Fibroblast of lung (primary cell): ENCODE measurements around the gene VWF. TPM values are rescaled to one million over a fixed set of nuclear protein-coding genes. Genes with fewer than 3 reads are reported as not detected.

Experiments
- DNase-seq, 2 donors: peaks; one replicate each; pipeline versions ENCODE4 v3.0.0 to v3.0.0-alpha.2; 2010; ENCODE audit warnings: low read depth in 2 of 2
- H2AFZ ChIP-seq: 2 replicates; pipeline ENCODE4 v1.5.1; 2012; ENCODE audit warnings: low read length, control low read depth, inconsistent platforms
- H3K27ac ChIP-seq: 2 replicates; pipeline ENCODE4 v1.5.1; 2011; ENCODE audit warnings: low read length, control low read depth; ENCODE audit not compliant: insufficient read depth
- H3K27me3 ChIP-seq: 2 replicates; pipeline ENCODE4 v1.5.1; 2011; ENCODE audit warnings: mild to moderate bottlenecking, low read length; ENCODE audit not compliant: control insufficient read depth, insufficient read depth
- H3K36me3 ChIP-seq: 2 replicates; pipeline ENCODE4 v1.5.1; 2011; ENCODE audit warnings: low read length; ENCODE audit not compliant: control insufficient read depth, insufficient read depth
- H3K4me1 ChIP-seq: 2 replicates; pipeline ENCODE4 v1.5.1; 2011; ENCODE audit warnings: low read length; ENCODE audit not compliant: control insufficient read depth, insufficient read depth; ENCODE audit errors: extremely low read depth
- H3K4me2 ChIP-seq: 2 replicates; pipeline ENCODE4 v1.5.1; 2011; ENCODE audit warnings: low read length, control low read depth; ENCODE audit not compliant: insufficient read depth; ENCODE audit errors: extremely low read depth
- H3K4me3 ChIP-seq, 4 experiments: fragments of 200-600 bp in 1 of 4; sonication (generic) in 1 of 4; replicated peaks in 1 of 4; 2 replicates each; pipeline ENCODE4 v1.5.1; 2011 to 2016; ENCODE audit warnings: low read length in 4 of 4, low read depth in 3 of 4, mild to moderate bottlenecking in 3 of 4, control low read depth in 2 of 4, inconsistent platforms in 1 of 4, mixed read lengths in 1 of 4; ENCODE audit not compliant: insufficient read depth in 1 of 4; ENCODE audit errors: control extremely low read depth in 1 of 4
- H3K79me2 ChIP-seq: 2 replicates; pipeline ENCODE4 v1.5.1; 2012; ENCODE audit warnings: mild to moderate bottlenecking, low read length, inconsistent platforms; ENCODE audit not compliant: control insufficient read depth, insufficient read depth
- H3K9ac ChIP-seq: 2 replicates; pipeline ENCODE4 v1.5.1; 2011; ENCODE audit warnings: mild to moderate bottlenecking, low read length, control low read depth; ENCODE audit not compliant: insufficient read depth
- H3K9me3 ChIP-seq: 2 replicates; pipeline ENCODE4 v1.5.1; 2012; ENCODE audit warnings: low read depth, low read length; ENCODE audit not compliant: control insufficient read depth, insufficient read depth
- H4K20me1 ChIP-seq: 2 replicates; pipeline ENCODE4 v1.5.1; 2011; ENCODE audit warnings: low read length; ENCODE audit not compliant: control insufficient read depth, insufficient read depth; ENCODE audit errors: extremely low read depth
- CTCF ChIP-seq, 2 donors: IDR thresholded peaks in 1 of 2; conservative IDR thresholded peaks in 1 of 2; 1 replicate in 1 of 2; 2 replicates in 1 of 2; pipeline ENCODE4 v1.5.1; 2011 to 2012; ENCODE audit warnings: low read length in 2 of 2, control low read depth in 1 of 2, inconsistent platforms in 1 of 2, low read depth in 1 of 2, mild to moderate bottlenecking in 1 of 2
- EZH2 ChIP-seq: IDR thresholded peaks from 2 replicates; pipeline ENCODE4 v1.5.1; 2012; ENCODE audit warnings: low read length, control low read depth, mild to moderate bottlenecking; ENCODE audit errors: missing control alignments
- polyA plus RNA-seq, 2 donors: library from polyadenylated mRNA; depleted of rRNA in 1 of 2; stranded (reverse) in 1 of 2; unstranded in 1 of 2; fragments of >200 nt; gene quantifications; 2 replicates each; pipeline ENCODE4 v1.2.1, GENCODE V29; 2011 to 2012; ENCODE audit warnings: missing spikeins in 1 of 2
- total RNA-seq: library from RNA; depleted of rRNA; stranded (reverse); fragments of >200 nt; gene quantifications from 2 replicates; pipeline ENCODE4 v1.2.1, GENCODE V29; 2014

VWF gene
- total and polyA plus RNA-seq, 2 donors (not counting 1 experiment from before 2014, with no cell fraction given): 0.15 to 1.7 TPM

GRCh38 chr12:6122201-6122600, 2.3 kb downstream of the VWF start:
- no peaks in the 10 kb centered on the region for H3K79me2 ChIP-seq

DNA sequence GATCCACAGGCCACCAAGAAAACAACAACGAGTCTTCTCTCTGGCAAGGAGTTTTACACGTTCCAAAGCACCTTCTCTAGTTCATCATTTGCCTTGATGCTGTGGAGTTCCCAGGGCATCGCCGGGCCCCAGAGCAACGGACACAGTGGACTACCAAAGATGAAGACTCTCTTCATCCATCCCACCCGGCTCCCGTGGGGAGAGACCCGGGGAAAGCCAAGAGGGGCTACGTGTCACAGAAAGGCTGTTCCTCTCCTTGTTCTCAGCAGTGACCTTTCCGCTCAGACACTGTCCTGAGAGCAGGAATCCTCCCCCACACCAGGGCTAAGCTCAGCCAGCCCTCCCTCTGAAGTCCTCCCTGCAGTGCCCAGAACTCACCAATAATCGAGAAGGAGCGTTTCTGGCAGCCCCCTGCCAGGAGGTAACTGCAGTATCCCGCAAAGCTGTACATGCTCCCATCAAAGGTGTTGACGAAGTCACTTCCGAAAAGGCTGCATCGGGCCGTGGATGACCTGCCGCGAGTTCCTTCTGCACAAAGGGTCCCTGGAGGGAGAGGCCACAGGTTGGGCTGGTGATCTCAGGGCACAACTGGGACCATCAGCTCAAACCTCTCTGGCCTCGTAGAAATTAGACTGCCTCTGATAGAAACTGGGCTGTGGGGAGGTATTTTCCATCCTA, 3.5 kb downstream of the VWF start:
- Histone ChIP-seq H3K4me3 (no peak overlapping the region), H3K27ac (no peak overlapping the region), H4K20me1 (no peaks in the 10 kb centered on the region), H3K9ac (no peak overlapping the region), H3K4me2 (no peak overlapping the region), H3K27me3 (peaks cover 10% of the 10 kb centered on the region), H3K36me3 (no peaks in the 10 kb centered on the region), H2AFZ (no peak overlapping the region), H3K79me2 (no peaks in the 10 kb centered on the region), H3K4me1 (no peaks in the 10 kb centered on the region), H3K9me3 (no peaks in the 10 kb centered on the region)
- no peak for TF ChIP-seq EZH2
- TF ChIP-seq CTCF (conservative IDR thresholded peaks at IDR 0.05 in 1 of 2, IDR thresholded peaks at IDR 0.05 in 1 of 2; ENCODE audit: low read depth in 1 of 2, low read length in 2 of 2): no peak
- no peak for DNase-seq

More at GRCh38 chr12:6122201-6122600, 2.3 kb downstream of the VWF start:
- Histone ChIP-seq H3K4me2 (no peak overlapping the region), H3K4me3 (no peak overlapping the region), H3K9ac (no peak overlapping the region), H3K36me3 (no peaks in the 10 kb centered on the region), H3K27ac (no peak overlapping the region), H3K4me1 (no peaks in the 10 kb centered on the region), H3K27me3 (peaks cover 10% of the 10 kb centered on the region), H2AFZ (no peak overlapping the region), H4K20me1 (no peaks in the 10 kb centered on the region), H3K9me3 (no peaks in the 10 kb centered on the region)
- TF ChIP-seq CTCF (conservative IDR thresholded peaks at IDR 0.05 in 1 of 2, IDR thresholded peaks at IDR 0.05 in 1 of 2; ENCODE audit: low read depth in 1 of 2, low read length in 2 of 2) (no peak), EZH2 (no peak)
- no peak for DNase-seq

- no peak overlapping the region for H3K9ac ChIP-seq
- H3K4me2 ChIP-seq: no peak overlapping the region
- no peak for TF ChIP-seq EZH2
- TF ChIP-seq CTCF (conservative IDR thresholded peaks at IDR 0.05 in 1 of 2, IDR thresholded peaks at IDR 0.05 in 1 of 2; ENCODE audit: low read depth in 1 of 2, low read length in 2 of 2): no peak
- no peak overlapping the region for H3K27ac ChIP-seq
- H3K9me3 ChIP-seq: no peaks in the 10 kb centered on the region
- no peaks in the 10 kb centered on the region for H3K36me3 ChIP-seq
- H3K4me1 ChIP-seq: no peaks in the 10 kb centered on the region
- H2AFZ ChIP-seq: no peak overlapping the region
- H3K79me2 ChIP-seq: no peaks in the 10 kb centered on the region
- H3K4me3 ChIP-seq: no peak overlapping the region
- peak in 1 of 2 donors; percentile 23 for DNase-seq
- peaks cover 10% of the 10 kb centered on the region for H3K27me3 ChIP-seq
- no peaks in the 10 kb centered on the region for H4K20me1 ChIP-seq
Measured at GRCh38 chr12:6118891-6119568, 5.4 kb downstream of the VWF start.
